HepG2 (cell line): ENCODE data around the gene PRRC1. TPM values are rescaled to one million over a fixed set of nuclear protein-coding genes. Genes with fewer than 3 reads are reported as not detected.

Source experiments
- ATAC-seq: fragments of 200-7000 bp; cut with Tn5 transposase; 3 replicates; pipeline ENCODE4 v1.9.1; 2020; ENCODE audit warnings: mild to moderate bottlenecking, moderate library complexity
- BruUV-seq: library from RNA; stranded (reverse); fragments of 400-500 nt; replicated peaks from 2 replicates; lab custom pipeline; 2021; lab: Mats Ljungman, UMichigan
- CTCF ChIA-PET: fragments of 300-600 bp; formaldehyde crosslinking; extraction: SDS; loops from one replicate; lab custom pipeline; 2021; ENCODE audit warnings: low total read pairs, inconsistent platforms, low intra/inter-chr PET ratio; lab: Yijun Ruan, JAX
- POLR2A ChIA-PET: fragments of 350-600 bp; sonication (Branson Sonifier 250); formaldehyde crosslinking; loops from one replicate; lab custom pipeline; 2020; ENCODE audit warnings: antibody characterized with exemption, inconsistent platforms; lab: Yijun Ruan, JAX
- DNase-seq: peaks from one replicate; pipeline ENCODE4 v3.0.0-alpha.2; 2015; ENCODE audit warnings: low spot score
- FAIRE-seq: peaks from 3 replicates; lab custom pipeline; 2011; peaks lifted over from hg19 to GRCh38; lab: Jason Lieb, UNC
- H2AFZ ChIP-seq: one replicate; pipeline ENCODE4 v1.6.1; 2011; ENCODE audit warnings: low read length, inconsistent platforms
- H3K27ac ChIP-seq: fragments of 300-600 bp; 3 replicates; pipeline ENCODE4 v1.8.0; 2011; ENCODE audit warnings: mixed run types, mild to moderate bottlenecking, mixed read lengths, low read length, inconsistent platforms; ENCODE audit not compliant: insufficient read depth; ENCODE audit errors: extremely low read length
- H3K27me3 ChIP-seq, 2 experiments: fragments of 200-600 bp in 1 of 2; 2 replicates in 1 of 2; 3 replicates in 1 of 2; pipeline versions ENCODE4 v1.6.0 to v1.8.0; 2011; ENCODE audit warnings: low read length in 2 of 2, mild to moderate bottlenecking in 2 of 2, moderate library complexity in 2 of 2, inconsistent platforms in 1 of 2; ENCODE audit not compliant: insufficient read depth in 2 of 2, control insufficient read depth in 1 of 2
- H3K36me3 ChIP-seq, 2 experiments: fragments of 200-600 bp in 1 of 2; replicated peaks in 1 of 2; 2 replicates in 1 of 2; 3 replicates in 1 of 2; pipeline versions ENCODE4 v1.5.1 to v1.8.0; 2011; ENCODE audit warnings: low read length in 2 of 2, inconsistent platforms in 1 of 2; ENCODE audit not compliant: insufficient read depth in 2 of 2, control insufficient read depth in 1 of 2
- H3K4me1 ChIP-seq: 2 replicates; pipeline ENCODE4 v1.5.1; 2012; ENCODE audit warnings: low read length, inconsistent platforms; ENCODE audit not compliant: insufficient read depth
- H3K4me2 ChIP-seq: 2 replicates; pipeline ENCODE4 v1.6.0; 2011; ENCODE audit warnings: low read depth, low read length, inconsistent platforms
- H3K4me3 ChIP-seq, 3 experiments: fragments of 200-600 bp in 1 of 3; sonication (generic), shearing (Covaris generic) in 1 of 3; replicated peaks in 1 of 3; 2 replicates each; pipeline ENCODE4 v1.5.1; 2011 to 2016; ENCODE audit warnings: low read length in 3 of 3, inconsistent platforms in 2 of 3, low read depth in 2 of 3, mild to moderate bottlenecking in 2 of 3, control low read depth in 1 of 3, mixed read lengths in 1 of 3; ENCODE audit not compliant: insufficient read depth in 1 of 3
- H3K79me2 ChIP-seq: one replicate; pipeline ENCODE4 v1.6.1; 2011; ENCODE audit warnings: low read length, inconsistent platforms; ENCODE audit not compliant: insufficient read depth
- H3K9ac ChIP-seq: 2 replicates; pipeline ENCODE4 v1.6.0; 2011; ENCODE audit warnings: mild to moderate bottlenecking, low read depth, low read length, inconsistent platforms; ENCODE audit not compliant: insufficient read depth
- H3K9me3 ChIP-seq: 2 replicates; pipeline ENCODE4 v1.5.1; 2012; ENCODE audit warnings: mild to moderate bottlenecking, low read length
- H4K20me1 ChIP-seq: 2 replicates; pipeline ENCODE4 v1.6.0; 2011; ENCODE audit warnings: inconsistent platforms, mild to moderate bottlenecking, low read length, moderate library complexity; ENCODE audit not compliant: insufficient read depth
- CEBPG ChIP-seq: IDR thresholded peaks from 2 replicates; pipeline ENCODE4 v1.6.1; 2016
- CREB1 ChIP-seq, 2 experiments: fragments of 450-650 bp in 1 of 2; IDR thresholded peaks; 2 replicates each; pipeline ENCODE4 v1.6.1; 2016 to 2017; ENCODE audit warnings: control low read depth in 1 of 2, mild to moderate bottlenecking in 1 of 2, missing compliant biosample characterization in 1 of 2, missing genetic modification characterization in 1 of 2
- E2F1 ChIP-seq: sonication (generic); formaldehyde crosslinking; IDR thresholded peaks from 2 replicates; pipeline ENCODE4 v1.5.0; 2020; ENCODE audit warnings: missing genetic modification reagents
- GMEB1 ChIP-seq: sonication (generic); formaldehyde crosslinking; IDR thresholded peaks from 2 replicates; pipeline ENCODE4 v1.5.1; 2020; ENCODE audit warnings: missing genetic modification reagents, mild to moderate bottlenecking, borderline replicate concordance
- JDP2 ChIP-seq: sonication (generic); formaldehyde crosslinking; IDR thresholded peaks from 2 replicates; pipeline ENCODE4 v1.8.1; 2022; ENCODE audit warnings: missing genetic modification reagents, borderline replicate concordance
- NCOA1 ChIP-seq: sonication (generic); formaldehyde crosslinking; IDR thresholded peaks from 2 replicates; pipeline ENCODE4 v1.9.0; 2021; ENCODE audit warnings: missing genetic modification reagents
- TFDP2 ChIP-seq: sonication (generic); formaldehyde crosslinking; IDR thresholded peaks from 2 replicates; pipeline ENCODE4 v1.4.0; 2020; ENCODE audit warnings: missing genetic modification reagents
- ZNF136 ChIP-seq: sonication (generic); formaldehyde crosslinking; IDR thresholded peaks from 2 replicates; pipeline ENCODE4 v1.8.1; 2022; ENCODE audit warnings: low read depth, mild to moderate bottlenecking, moderate library complexity, missing genetic modification reagents
- ZNF224 ChIP-seq: sonication (generic); formaldehyde crosslinking; IDR thresholded peaks from 2 replicates; pipeline ENCODE4 v1.5.0; 2020; ENCODE audit warnings: mild to moderate bottlenecking, missing genetic modification reagents
- ZNF543 ChIP-seq: sonication (generic); formaldehyde crosslinking; IDR thresholded peaks from 2 replicates; pipeline ENCODE4 v1.4.0; 2020; ENCODE audit warnings: mild to moderate bottlenecking, missing genetic modification reagents
- WGBS: methylation state at CpG from one replicate; pipeline ENCODE4 v1.1.6; 2017; ENCODE audit warnings: low lambda C conversion rate; 5-methylcytosine and 5-hydroxymethylcytosine counted together
- in situ Hi-C: cut with HindIII; loops from 2 replicates; pipeline ENCODE4 v1.10.0; 2017; ENCODE audit warnings: low pct_unique_long_range_greater_than_20kb; ENCODE audit not compliant: extremely low pct_ligation_motif_present
- intact Hi-C: fragments of 100-400 bp; cut with micrococcal nuclease; formaldehyde crosslinking; loops from one replicate; pipeline ENCODE4 v1.10.0; 2022; ENCODE audit not compliant: unreplicated experiment
- polyA plus RNA-seq, 8 experiments: library from polyadenylated mRNA; depleted of rRNA in 3 of 8; stranded (reverse) in 7 of 8; unstranded in 1 of 8; fragments of >200 nt; fragmentation: Illumina TruSeq in 4 of 8; extraction: Trizol in 4 of 8; gene quantifications; 2 replicates each; pipeline versions ENCODE4 v1.2.1 to v1.2.3, GENCODE V29; 2011 to 2016; ENCODE audit warnings: low read depth in 4 of 8, missing spikeins in 1 of 8, mixed read lengths in 1 of 8; ENCODE audit not compliant: insufficient read depth in 1 of 8
- total RNA-seq, 5 experiments: library from RNA; depleted of rRNA; stranded (reverse); fragments of >200 nt; fragmentation: Illumina TruSeq; extraction: Trizol; gene quantifications; 2 replicates each; pipeline ENCODE4 v1.2.3, GENCODE V29; 2016; ENCODE audit warnings: low read depth in 1 of 5

The PRRC1 gene
- total and polyA plus RNA-seq, 2 of the 13 experiments (the other 11 are each of a cell fraction or from before 2014, with no cell fraction given), result 48.5 to 51.9 TPM

- no peak for TF ChIP-seq JDP2 (CRISPR knock-in tag)
- no peak for TF ChIP-seq GMEB1 (CRISPR knock-in tag)
- TF ChIP-seq ZNF136, result no peak
- no peak for TF ChIP-seq ZNF543 (CRISPR knock-in tag)
- TF ChIP-seq TFDP2 (CRISPR knock-in tag), result no peak
- TF ChIP-seq, all 625 proteins: peak for 0
Observed at GRCh38 chr5:127555826-127556225, 38.4 kb downstream of the PRRC1 start (continued).

- POLR2A ChIA-PET, result no interaction called here
- H3K79me2 ChIP-seq, result no peaks in the 10 kb centered on the region
- no peaks in the 10 kb centered on the region for H3K27me3 ChIP-seq
- DNase-seq (no peak), FAIRE-seq (no peak), ATAC-seq (no peak)
- CTCF ChIA-PET, result no interaction called here
- TF ChIP-seq CREB1 (IDR thresholded peaks at IDR 0.05) (no peak), CREB1 (CRISPR knock-in tag; IDR thresholded peaks at IDR 0.05) (no peak), ZNF224 (CRISPR knock-in tag) (no peak), NCOA1 (CRISPR knock-in tag) (no peak), CEBPG (CRISPR knock-in tag) (no peak), E2F1 (CRISPR knock-in tag) (no peak)
- H3K9ac ChIP-seq, result no peak overlapping the region
- H3K9me3 ChIP-seq, result no peaks in the 10 kb centered on the region
- in situ Hi-C loops, result loop anchor here (25.0 kb wide), 1 partner anchor 1531 kb away; the partner anchor contains the start of gene ISOC1
- no peak overlapping the region for H3K4me2 ChIP-seq
- no peak overlapping the region for H3K4me3 ChIP-seq
- H4K20me1 ChIP-seq, result no peaks in the 10 kb centered on the region
- H3K36me3 ChIP-seq, result peaks cover under 1 to 22% of the 10 kb centered on the region in 2 experiments; a peak in 4 of 5 replicates
- no peak overlapping the region for H3K27ac ChIP-seq
- no peak overlapping the region for H2AFZ ChIP-seq
- H3K4me1 ChIP-seq, result no peaks in the 10 kb centered on the region
- 96% methylated on average over 3 of the region's 3 CpGs for WGBS
- BruUV-seq, result no TSS peak
- intact Hi-C loops, result no loop called here
Observed at GRCh38 chr5:127556609-127557334, 39.3 kb downstream of the PRRC1 start.
